BJ (cell line): ENCODE data around the gene DESI1. TPM values are rescaled to one million over a fixed set of nuclear protein-coding genes. Genes with fewer than 3 reads are reported as not detected.

Source experiments
- CTCF ChIA-PET: fragments of 350-600 bp; formaldehyde crosslinking; extraction: SDS; loops from one replicate; lab custom pipeline; 2021; ENCODE audit warnings: antibody characterized with exemption, inconsistent platforms; lab: Yijun Ruan, JAX
- POLR2A ChIA-PET: fragments of 300-600 bp; sonication (Branson Sonifier 250); formaldehyde crosslinking; extraction: SDS; loops from one replicate; lab custom pipeline; 2021; ENCODE audit warnings: antibody characterized with exemption; lab: Charles Lee
- DNase-seq: peaks from one replicate; pipeline ENCODE4 v3.0.0-alpha.2; 2011; ENCODE audit warnings: low read depth
- H3K27me3 ChIP-seq: 2 replicates; pipeline ENCODE4 v1.6.0; 2011; ENCODE audit warnings: low read length; ENCODE audit not compliant: control insufficient read depth, insufficient read depth
- H3K36me3 ChIP-seq: 2 replicates; pipeline ENCODE4 v1.5.1; 2011; ENCODE audit warnings: low read length; ENCODE audit not compliant: control insufficient read depth, insufficient read depth
- H3K4me3 ChIP-seq: 2 replicates; pipeline ENCODE4 v1.5.1; 2011; ENCODE audit warnings: low read depth, mild to moderate bottlenecking, control low read depth, low read length
- polyA plus RNA-seq: library from polyadenylated mRNA; depleted of rRNA; stranded (reverse); fragments of >200 nt; gene quantifications from 2 replicates; pipeline ENCODE4 v1.2.3, GENCODE V29; 2011
- TF ChIP-seq, protein P1 (sequence below): IDR thresholded peaks from 2 replicates; pipeline ENCODE4 v1.5.1; 2011; ENCODE audit warnings: low read depth, mild to moderate bottlenecking, control low read depth, inconsistent platforms, low read length, moderate library complexity; ENCODE audit not compliant: insufficient read depth

The DESI1 gene
- polyA plus RNA-seq, 1 experiment, result 35.7 TPM

- Histone ChIP-seq H3K36me3 (peaks cover 4% of the 10 kb centered on the region), H3K4me3 (peak within 1 kb of the TSS; percentile 95), H3K27me3 (no peaks in the 10 kb centered on the region)
- peak; percentile 97 for DNase-seq
- CTCF ChIA-PET, result interaction anchor here (0.7 to 2.6 kb wide), 8 partner anchors 8 to 48 kb away, joined by 3 to 13 read pairs (median 6); partner anchors contain the start of gene POLR3H
- POLR2A ChIA-PET, result interaction anchor here (0.6 to 1.3 kb wide), 8 partner anchors 9 to 1193 kb away, joined by 3 to 12 read pairs (median 6); partner anchors contain the start of genes POLR3H and TOB2
- TF ChIP-seq, protein P1, sequence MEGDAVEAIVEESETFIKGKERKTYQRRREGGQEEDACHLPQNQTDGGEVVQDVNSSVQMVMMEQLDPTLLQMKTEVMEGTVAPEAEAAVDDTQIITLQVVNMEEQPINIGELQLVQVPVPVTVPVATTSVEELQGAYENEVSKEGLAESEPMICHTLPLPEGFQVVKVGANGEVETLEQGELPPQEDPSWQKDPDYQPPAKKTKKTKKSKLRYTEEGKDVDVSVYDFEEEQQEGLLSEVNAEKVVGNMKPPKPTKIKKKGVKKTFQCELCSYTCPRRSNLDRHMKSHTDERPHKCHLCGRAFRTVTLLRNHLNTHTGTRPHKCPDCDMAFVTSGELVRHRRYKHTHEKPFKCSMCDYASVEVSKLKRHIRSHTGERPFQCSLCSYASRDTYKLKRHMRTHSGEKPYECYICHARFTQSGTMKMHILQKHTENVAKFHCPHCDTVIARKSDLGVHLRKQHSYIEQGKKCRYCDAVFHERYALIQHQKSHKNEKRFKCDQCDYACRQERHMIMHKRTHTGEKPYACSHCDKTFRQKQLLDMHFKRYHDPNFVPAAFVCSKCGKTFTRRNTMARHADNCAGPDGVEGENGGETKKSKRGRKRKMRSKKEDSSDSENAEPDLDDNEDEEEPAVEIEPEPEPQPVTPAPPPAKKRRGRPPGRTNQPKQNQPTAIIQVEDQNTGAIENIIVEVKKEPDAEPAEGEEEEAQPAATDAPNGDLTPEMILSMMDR, result no peak
These were observed 31.2 kb downstream of the DESI1 start, which contains the start of gene PMM1 for GRCh38 chr22:41589391-41590241. PMM1 (minus strand) TSS chr22:41589840; CDS start chr22:41589805, 35 bp downstream.

DNA sequence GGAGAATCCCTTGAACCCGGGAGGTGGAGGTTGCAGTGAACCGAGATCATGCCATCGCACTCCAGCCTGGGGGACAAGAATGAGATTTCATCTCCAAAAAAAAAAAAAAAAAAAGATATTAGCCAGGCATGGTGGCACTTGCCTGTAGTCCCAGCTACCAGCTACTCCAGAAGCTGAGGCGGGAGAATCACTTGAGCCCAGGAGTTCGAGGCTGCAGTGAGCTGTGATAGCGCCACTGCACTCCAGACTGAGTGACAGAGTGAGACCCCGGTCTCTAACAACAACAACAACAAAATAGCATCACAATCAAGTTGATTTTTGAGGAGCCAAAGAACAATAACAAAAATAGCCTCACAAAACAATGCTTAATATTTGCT lies 33.5 kb downstream of the DESI1 start:
- no peak overlapping the region for H3K4me3 ChIP-seq
- TF ChIP-seq, protein P1, result no peak
- ChIA-PET POLR2A (no interaction called here), CTCF (interaction anchor here (0.6 kb wide), 1 partner anchor 30 kb away, joined by 3 read pairs; no protein-coding TSS in a partner anchor)
- peaks cover 14% of the 10 kb centered on the region for H3K36me3 ChIP-seq
- no peaks in the 10 kb centered on the region for H3K27me3 ChIP-seq
- DNase-seq, result no peak

DNA sequence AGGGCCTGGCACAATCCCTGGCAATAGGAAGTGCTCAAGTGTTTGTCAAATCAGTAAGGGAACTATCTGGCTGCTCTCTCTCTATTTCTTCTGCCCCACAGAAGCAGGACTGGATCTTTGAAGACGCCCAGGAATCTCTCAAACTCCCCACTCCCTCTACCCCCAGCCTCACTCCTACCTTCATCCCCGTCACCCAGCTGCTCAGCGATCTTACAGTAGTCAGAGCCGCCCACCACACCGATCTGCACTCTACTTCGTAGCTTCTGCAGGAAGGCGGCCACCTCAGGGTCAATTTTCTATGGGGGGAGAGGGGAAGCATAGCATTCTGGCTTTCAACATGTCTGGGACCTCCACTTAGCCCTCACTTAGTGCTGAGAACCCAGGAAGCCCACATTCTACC lies 34.9 kb downstream of the DESI1 start:
- POLR2A ChIA-PET, result no interaction called here
- Histone ChIP-seq H3K4me3 (no peak overlapping the region), H3K27me3 (no peaks in the 10 kb centered on the region), H3K36me3 (peaks cover 14% of the 10 kb centered on the region)
- CTCF ChIA-PET, result interaction anchor here (0.9 to 1.1 kb wide), 2 partner anchors 26 to 42 kb away, joined by 3 to 4 read pairs; partner anchors contain the start of genes CSDC2 and POLR3H
- DNase-seq, result no peak
- TF ChIP-seq, protein P1, result no peak

GRCh38 chr22:41584881-41585280 lies 36.0 kb downstream of the DESI1 start:
- CTCF ChIA-PET, result interaction anchor here (1.0 kb wide), 1 partner anchor 12 kb away, joined by 3 read pairs; no protein-coding TSS in a partner anchor
- DNase-seq, result no peak
- Histone ChIP-seq H3K36me3 (peaks cover 18% of the 10 kb centered on the region), H3K4me3 (no peak overlapping the region), H3K27me3 (no peaks in the 10 kb centered on the region)
- TF ChIP-seq, protein P1, result no peak
- POLR2A ChIA-PET, result no interaction called here

DNA sequence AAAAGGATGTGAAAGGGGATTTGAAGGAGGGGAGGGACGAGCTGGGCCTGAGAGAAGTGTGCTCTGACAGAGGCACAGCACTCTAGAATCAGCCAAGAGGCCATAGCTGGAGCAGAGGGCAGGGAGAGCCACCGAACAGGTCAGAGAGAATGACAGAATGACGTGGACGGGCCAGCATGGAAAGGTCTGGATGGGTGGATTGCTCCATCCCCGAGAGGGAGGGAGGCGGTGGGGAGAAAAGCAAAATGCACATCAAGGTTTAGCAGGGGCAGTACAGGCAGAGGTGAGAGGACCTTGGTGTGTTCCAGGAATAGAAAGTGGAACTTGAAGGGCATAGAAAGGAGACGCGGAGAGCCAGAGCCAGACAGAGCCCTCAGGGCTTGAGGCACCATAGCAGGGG lies 38.1 kb downstream of the DESI1 start:
- no peaks in the 10 kb centered on the region for H3K27me3 ChIP-seq
- DNase-seq, result no peak
- peaks cover 30% of the 10 kb centered on the region for H3K36me3 ChIP-seq
- H3K4me3 ChIP-seq, result no peak overlapping the region
- CTCF ChIA-PET, result interaction anchor here (0.7 to 1.3 kb wide), 3 partner anchors 10 to 70 kb away, joined by 3 read pairs; no protein-coding TSS in a partner anchor
- TF ChIP-seq, protein P1, result no peak
- POLR2A ChIA-PET, result no interaction called here
